ENCODE measurements around the gene PPM1H. TPM values are rescaled to one million over a fixed set of nuclear protein-coding genes. Genes with fewer than 3 reads are reported as not detected.

PPM1H gene
- total and polyA plus RNA-seq, 2 of the 8 experiments (the other 6 are each of a cell fraction or from before 2014, with no cell fraction given) = 16.4 to 36.1 TPM

- no peak for TF ChIP-seq BCL11A (IDR thresholded peaks at IDR 0.05; ENCODE audit: low read depth in 2 of 2, low read length in 2 of 2)
- no peak for TF ChIP-seq CREB1 (IDR thresholded peaks at IDR 0.05)
- no peak for TF ChIP-seq JUND (IDR thresholded peaks at IDR 0.05; ENCODE audit: low read length)
- no peak for TF ChIP-seq EZH2 (IDR thresholded peaks at IDR 0.05; ENCODE audit: low read depth, low read length, severe bottlenecking)
These were observed 261.7 kb downstream of the PPM1H start (continued) for GRCh38 chr12:62673028-62673815.
